ENCODE measurements around the gene PNN. TPM values are rescaled to one million over a fixed set of nuclear protein-coding genes. Genes with fewer than 3 reads are reported as not detected.
"Not testable (repeated sequence)": the region's sequence is repeated elsewhere in the genome, so short reads cannot be mapped to it uniquely, and the experiment has no call there.

The PNN gene
- total RNA-seq, result 10 to 100 TPM; 38.2 to 40.2 (median 38.7) TPM

GRCh38 chr14:39174560-39175444, at the start of gene PNN:
TSS of gene PNN (plus strand) at chr14:39175254. CDS start at chr14:39175280, 26 bp downstream.
- 8 to 9% methylated on average over 42 to 46 of the region's 56 CpGs for WGBS, 2 donors
- peak; percentile 91 to 93 for DNase-seq (ENCODE audit: low spot score in 2 of 2)
- Histone ChIP-seq H3K27ac (peak within 1 kb of the TSS; percentile 90 to 97 (median 92)), H3K27me3 (no peaks in the 10 kb centered on the region), H3K4me1 (peaks cover 0 to 27% (median 11%) of the 10 kb centered on the region in 4 donors), H3K9me3 (no peaks in the 10 kb centered on the region), H3K4me3 (peak within 1 kb of the TSS; percentile 63 to 96 (median 86)), H3K36me3 (peaks cover 5 to 30% (median 18%) of the 10 kb centered on the region in 3 donors)
- TF ChIP-seq EP300 (IDR thresholded peaks at IDR 0.05) (peak; percentile 71 to 98), CTCF (IDR thresholded peaks at IDR 0.05) (peak in 2 of 5 experiments; percentile 27 to 58), POLR2A (IDR thresholded peaks at IDR 0.05) (peak; percentile 87 to 92)

DNA sequence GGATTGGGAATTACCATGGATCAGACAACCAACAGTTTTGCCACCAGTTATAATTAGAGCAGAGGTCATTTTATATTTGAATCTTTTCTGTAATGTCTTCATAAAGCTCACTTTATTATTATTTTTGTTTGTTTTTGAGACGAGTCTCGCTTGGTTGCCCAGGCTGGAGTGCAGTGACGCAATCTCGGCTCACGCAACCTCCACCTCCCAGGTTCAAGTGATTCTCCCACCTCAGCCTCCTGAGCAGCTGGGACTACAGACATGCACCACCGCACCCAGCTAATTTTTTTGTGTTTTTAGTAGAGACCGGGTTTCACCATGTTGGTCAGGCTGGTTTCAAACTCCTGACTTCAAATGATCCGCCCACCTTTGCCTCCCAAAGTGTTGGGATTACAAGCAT, 37.2 kb upstream of the PNN start:
- not testable (repeated sequence) for DNase-seq (ENCODE audit: low spot score in 2 of 2); H3K27me3 ChIP-seq; H3K4me3 ChIP-seq; H3K4me1 ChIP-seq; H3K27ac ChIP-seq; H3K9me3 ChIP-seq
- WGBS, 2 donors, result 93 to 97% methylated on average over 8 of the region's 8 CpGs
- H3K36me3 ChIP-seq, result peaks cover 0 to 92% (median 3%) of the 10 kb centered on the region in 3 donors

GRCh38 chr14:39138440-39138839, 36.6 kb upstream of the PNN start:
- TF ChIP-seq POLR2A (IDR thresholded peaks at IDR 0.05), result no peak
- no peak for TF ChIP-seq CTCF (IDR thresholded peaks at IDR 0.05)
- no peak for TF ChIP-seq EP300 (IDR thresholded peaks at IDR 0.05)
- 96 to 97% methylated on average over 1 of the region's 1 CpG for WGBS, 2 donors
- Histone ChIP-seq H3K27ac (no peak overlapping the region), H3K9me3 (no peaks in the 10 kb centered on the region), H3K36me3 (peaks cover 0 to 95% (median 3%) of the 10 kb centered on the region in 3 donors), H3K4me1 (no peaks in the 10 kb centered on the region), H3K4me3 (no peak overlapping the region), H3K27me3 (no peaks in the 10 kb centered on the region)
- no peak for DNase-seq (ENCODE audit: low spot score in 2 of 2)

DNA sequence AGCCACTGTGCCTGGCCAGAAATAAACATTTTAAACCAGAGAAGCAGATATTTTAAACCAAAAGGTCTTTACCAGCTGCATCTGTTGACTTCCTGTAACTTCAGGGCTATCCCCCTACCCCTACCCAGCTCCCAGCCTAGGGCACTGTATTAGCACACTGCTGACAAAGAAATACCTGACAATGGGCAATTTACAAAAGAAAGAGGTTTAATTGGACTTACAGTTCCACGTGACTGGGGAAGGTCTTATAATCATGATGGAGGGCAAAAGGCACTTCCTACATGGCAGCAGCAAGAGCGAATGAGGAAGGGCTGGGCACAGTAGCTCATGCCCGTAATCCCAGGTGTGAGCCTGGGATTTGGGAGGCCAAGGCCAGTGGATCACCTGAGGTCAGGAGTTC, 34.9 kb upstream of the PNN start:
- no peak overlapping the region for H3K27ac ChIP-seq
- H3K4me3 ChIP-seq, result no peak overlapping the region
- no peak for TF ChIP-seq POLR2A (IDR thresholded peaks at IDR 0.05)
- TF ChIP-seq CTCF (IDR thresholded peaks at IDR 0.05), result no peak
- no peak for TF ChIP-seq EP300 (IDR thresholded peaks at IDR 0.05)
- WGBS, 2 donors, result 83 to 93% methylated on average over 3 of the region's 3 CpGs
- DNase-seq (ENCODE audit: low spot score in 2 of 2), result no peak
- H3K4me1 ChIP-seq, result no peaks in the 10 kb centered on the region
- peaks cover 0 to 83% (median 3%) of the 10 kb centered on the region in 3 donors for H3K36me3 ChIP-seq
- no peaks in the 10 kb centered on the region for H3K27me3 ChIP-seq
- H3K9me3 ChIP-seq, result no peaks in the 10 kb centered on the region

DNA sequence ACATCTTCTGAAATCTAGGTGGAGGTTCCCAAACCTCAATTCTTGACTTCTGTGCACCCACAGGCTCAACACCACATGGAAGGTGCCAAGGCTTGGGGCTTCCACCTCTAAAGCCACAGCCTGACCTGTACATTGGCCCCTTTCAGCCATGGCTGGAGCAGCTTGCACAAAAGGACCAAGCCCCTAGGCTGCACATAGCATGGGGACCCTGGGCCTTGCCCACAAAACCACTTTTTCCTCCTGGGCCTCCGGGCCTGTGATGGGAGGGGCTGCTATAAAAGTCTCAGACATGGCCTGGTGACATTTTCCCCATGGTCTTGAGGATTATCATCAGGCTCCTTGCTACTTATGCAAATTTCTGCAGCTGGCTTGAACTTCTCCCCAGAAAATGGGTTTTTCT, 33.4 kb upstream of the PNN start:
- H3K27ac ChIP-seq; H3K27me3 ChIP-seq; DNase-seq (ENCODE audit: low spot score in 2 of 2); H3K4me1 ChIP-seq; H3K4me3 ChIP-seq; H3K9me3 ChIP-seq: not testable (repeated sequence)
- 92 to 100% methylated on average over 1 of the region's 1 CpG for WGBS, 2 donors
- peaks cover 0 to 83% (median under 1%) of the 10 kb centered on the region in 3 donors for H3K36me3 ChIP-seq

DNA sequence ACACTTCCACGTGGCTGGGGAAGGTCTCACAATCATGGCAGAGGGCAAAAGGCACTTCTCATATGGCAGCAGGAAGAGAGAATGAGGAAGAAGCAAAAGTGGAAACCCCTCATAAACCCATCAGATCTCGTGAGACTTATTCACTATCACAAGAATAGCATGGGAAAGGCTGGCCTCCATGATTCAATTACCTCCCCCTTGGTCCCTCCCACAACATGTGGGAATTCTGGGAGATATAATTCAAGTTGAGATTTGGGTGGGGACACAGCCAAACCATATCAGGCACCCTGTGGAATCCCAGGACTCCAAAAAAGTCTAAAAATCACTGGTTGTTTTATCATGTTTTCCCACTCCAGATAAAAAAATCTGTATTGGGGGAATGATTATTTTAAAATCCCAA, 31.8 kb upstream of the PNN start:
- H3K9me3 ChIP-seq; H3K4me3 ChIP-seq; H3K27ac ChIP-seq; H3K27me3 ChIP-seq; H3K4me1 ChIP-seq; DNase-seq (ENCODE audit: low spot score in 2 of 2): not testable (repeated sequence)
- peaks cover 0 to 83% (median 0%) of the 10 kb centered on the region in 3 donors for H3K36me3 ChIP-seq
- 71 to 75% methylated on average over 2 of the region's 2 CpGs for WGBS, 2 donors

Measured in tibial nerve (tissue), 4 donors.